ENCODE data around the gene C1S.
A peak's percentile ranks its signal among the peaks of the same experiment; 100 is the strongest.

The C1S gene

GRCh38 chr12:7089196-7089871 is 28.8 kb downstream of the C1S start:
- no peaks in the 10 kb centered on the region for H3K4me1 ChIP-seq (ENCODE audit: control insufficient read depth in 1 of 2, insufficient read depth in 2 of 2, low read length in 2 of 2)
- H3K79me1 ChIP-seq (ENCODE audit: low read length) = no peaks in the 10 kb centered on the region
- H3K4me3 ChIP-seq (ENCODE audit: low read depth, low read length) = no peak overlapping the region
- H3K9ac ChIP-seq (ENCODE audit: low read length) = no peak overlapping the region
- H2BK5ac ChIP-seq (ENCODE audit: low read depth, low read length, poor library complexity) = no peak overlapping the region
- H3K14ac ChIP-seq (ENCODE audit: low read length) = no peak overlapping the region
- H3K18ac ChIP-seq (ENCODE audit: low read length) = no peak overlapping the region
- H3K9me3 ChIP-seq (ENCODE audit: insufficient read depth, low read depth, low read length) = no peaks in the 10 kb centered on the region
- no peak overlapping the region for H3K4ac ChIP-seq (ENCODE audit: low read depth, low read length)
- WGBS (ENCODE audit: extremely low coverage, insufficient coverage, insufficient read length) = no CpG with 5 or more reads among the region's 11 CpGs
- no peak overlapping the region for H3K23ac ChIP-seq (ENCODE audit: low read length)
- H2BK120ac ChIP-seq (ENCODE audit: insufficient read depth, low read length, poor library complexity) = no peak overlapping the region
- H2AFZ ChIP-seq (ENCODE audit: insufficient read depth, low read length, poor library complexity) = no peak overlapping the region
- H4K91ac ChIP-seq (ENCODE audit: low read depth, low read length) = no peak overlapping the region
- no peak overlapping the region for H4K8ac ChIP-seq (ENCODE audit: low read depth, low read length)
- no peak overlapping the region for H4K12ac ChIP-seq (ENCODE audit: low read depth, low read length)
- no peak overlapping the region for H3K4me2 ChIP-seq (ENCODE audit: low read length)
- no peaks in the 10 kb centered on the region for H3K36me3 ChIP-seq (ENCODE audit: control insufficient read depth in 1 of 2, insufficient read depth in 2 of 2, low read length in 2 of 2)
- H3K27me3 ChIP-seq (ENCODE audit: insufficient read depth, low read length) = no peaks in the 10 kb centered on the region
- H3K27ac ChIP-seq (ENCODE audit: low read depth, low read length) = no peak overlapping the region
- DNase-seq = no peak
- no peaks in the 10 kb centered on the region for H3K79me2 ChIP-seq (ENCODE audit: control insufficient read depth, insufficient read depth, low read length, poor library complexity)
- H2AK5ac ChIP-seq (ENCODE audit: low read length) = no peak overlapping the region
- no peak overlapping the region for H2BK12ac ChIP-seq (ENCODE audit: low read length)

DNA sequence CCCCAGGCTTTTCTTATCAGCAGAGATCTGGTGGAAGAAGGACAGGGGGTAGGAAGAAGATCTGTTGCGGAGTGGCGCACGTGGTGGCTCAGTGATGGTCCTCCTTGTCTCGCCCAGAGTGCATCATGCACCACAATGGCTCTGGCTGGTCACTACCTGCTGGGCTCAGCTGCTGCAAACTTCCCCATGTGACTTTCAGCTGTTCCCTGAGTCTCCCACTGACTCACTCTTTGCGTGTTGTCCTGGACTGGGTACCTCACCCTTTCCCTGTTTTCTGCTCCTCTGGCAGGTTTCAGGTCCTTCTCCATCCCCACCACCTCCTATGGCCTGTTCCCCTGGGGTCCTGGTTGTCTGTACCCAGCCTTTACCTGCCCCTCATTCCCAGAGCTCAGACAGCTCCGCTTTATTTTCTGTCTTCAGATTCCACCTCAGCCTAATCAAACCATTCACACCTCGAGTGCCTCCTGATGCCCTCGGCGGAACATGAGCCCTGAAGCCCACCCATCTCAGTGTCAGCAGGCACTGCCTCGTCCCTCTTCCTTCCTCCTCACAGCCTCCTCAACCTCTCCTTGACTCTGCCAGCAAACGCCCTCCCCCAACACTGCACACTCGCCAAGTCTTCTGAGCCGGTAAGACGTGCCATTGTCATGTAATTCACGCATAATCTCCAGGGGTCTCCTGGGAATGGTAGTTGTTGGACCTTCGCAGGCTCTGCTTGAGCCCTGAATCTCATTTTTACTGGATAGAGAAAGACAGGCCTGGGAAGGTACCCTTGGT is 29.9 kb downstream of the C1S start:
- Histone ChIP-seq H3K4me2 (ENCODE audit: low read length) (no peak overlapping the region), H3K18ac (ENCODE audit: low read length) (no peak overlapping the region), H2BK120ac (ENCODE audit: insufficient read depth, low read length, poor library complexity) (no peak overlapping the region), H3K9ac (ENCODE audit: low read length) (no peak overlapping the region), H4K12ac (ENCODE audit: low read depth, low read length) (no peak overlapping the region), H4K8ac (ENCODE audit: low read depth, low read length) (no peak overlapping the region), H3K4me3 (ENCODE audit: low read depth, low read length) (peak overlapping the region; percentile 36), H3K79me2 (ENCODE audit: control insufficient read depth, insufficient read depth, low read length, poor library complexity) (no peaks in the 10 kb centered on the region), H2BK5ac (ENCODE audit: low read depth, low read length, poor library complexity) (no peak overlapping the region), H2AFZ (ENCODE audit: insufficient read depth, low read length, poor library complexity) (no peak overlapping the region), H3K14ac (ENCODE audit: low read length) (no peak overlapping the region), H2BK12ac (ENCODE audit: low read length) (no peak overlapping the region), H2AK5ac (ENCODE audit: low read length) (no peak overlapping the region), H3K27me3 (ENCODE audit: insufficient read depth, low read length) (no peaks in the 10 kb centered on the region), H3K4me1 (ENCODE audit: control insufficient read depth in 1 of 2, insufficient read depth in 2 of 2, low read length in 2 of 2) (no peaks in the 10 kb centered on the region), H3K23ac (ENCODE audit: low read length) (no peak overlapping the region), H3K79me1 (ENCODE audit: low read length) (no peaks in the 10 kb centered on the region), H3K27ac (ENCODE audit: low read depth, low read length) (no peak overlapping the region), H3K4ac (ENCODE audit: low read depth, low read length) (no peak overlapping the region), H3K36me3 (ENCODE audit: control insufficient read depth in 1 of 2, insufficient read depth in 2 of 2, low read length in 2 of 2) (no peaks in the 10 kb centered on the region), H3K9me3 (ENCODE audit: insufficient read depth, low read depth, low read length) (no peaks in the 10 kb centered on the region), H4K91ac (ENCODE audit: low read depth, low read length) (no peak overlapping the region)
- no peak for DNase-seq
- WGBS (ENCODE audit: extremely low coverage, insufficient coverage, insufficient read length) = no CpG with 5 or more reads among the region's 16 CpGs

DNA sequence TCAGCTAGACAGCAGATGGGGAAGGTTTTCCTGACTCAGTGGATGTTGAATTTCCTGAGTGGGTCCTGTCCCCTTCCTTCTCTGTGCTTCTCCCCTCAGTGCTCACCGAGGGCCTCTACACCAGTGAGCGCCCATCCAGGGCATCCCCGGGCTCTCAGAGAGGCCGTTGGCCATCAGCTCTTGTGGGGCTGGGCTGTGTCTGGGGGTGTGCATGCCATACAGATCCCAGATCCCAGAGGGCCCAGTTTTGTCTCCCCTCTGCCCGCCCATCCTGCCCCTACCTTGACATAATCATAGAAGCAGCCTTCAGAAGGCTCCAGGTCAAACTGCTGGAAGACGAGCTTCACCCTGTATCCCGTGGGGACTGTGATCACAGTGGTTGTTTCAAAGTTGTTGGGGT is 30.7 kb downstream of the C1S start:
- no peak for DNase-seq
- no peak overlapping the region for H4K91ac ChIP-seq (ENCODE audit: low read depth, low read length)
- H2BK12ac ChIP-seq (ENCODE audit: low read length) = no peak overlapping the region
- no CpG with 5 or more reads among the region's 7 CpGs for WGBS (ENCODE audit: extremely low coverage, insufficient coverage, insufficient read length)
- H3K36me3 ChIP-seq (ENCODE audit: control insufficient read depth in 1 of 2, insufficient read depth in 2 of 2, low read length in 2 of 2) = no peaks in the 10 kb centered on the region
- no peaks in the 10 kb centered on the region for H3K79me1 ChIP-seq (ENCODE audit: low read length)
- no peak overlapping the region for H3K9ac ChIP-seq (ENCODE audit: low read length)
- H3K18ac ChIP-seq (ENCODE audit: low read length) = no peak overlapping the region
- H4K8ac ChIP-seq (ENCODE audit: low read depth, low read length) = no peak overlapping the region
- H3K9me3 ChIP-seq (ENCODE audit: insufficient read depth, low read depth, low read length) = no peaks in the 10 kb centered on the region
- H3K4ac ChIP-seq (ENCODE audit: low read depth, low read length) = no peak overlapping the region
- H3K23ac ChIP-seq (ENCODE audit: low read length) = no peak overlapping the region
- no peak overlapping the region for H4K12ac ChIP-seq (ENCODE audit: low read depth, low read length)
- no peak overlapping the region for H3K4me3 ChIP-seq (ENCODE audit: low read depth, low read length)
- H3K27ac ChIP-seq (ENCODE audit: low read depth, low read length) = no peak overlapping the region
- no peaks in the 10 kb centered on the region for H3K79me2 ChIP-seq (ENCODE audit: control insufficient read depth, insufficient read depth, low read length, poor library complexity)
- no peaks in the 10 kb centered on the region for H3K4me1 ChIP-seq (ENCODE audit: control insufficient read depth in 1 of 2, insufficient read depth in 2 of 2, low read length in 2 of 2)
- no peak overlapping the region for H2BK5ac ChIP-seq (ENCODE audit: low read depth, low read length, poor library complexity)
- no peak overlapping the region for H2AFZ ChIP-seq (ENCODE audit: insufficient read depth, low read length, poor library complexity)
- H2BK120ac ChIP-seq (ENCODE audit: insufficient read depth, low read length, poor library complexity) = no peak overlapping the region
- H3K27me3 ChIP-seq (ENCODE audit: insufficient read depth, low read length) = no peaks in the 10 kb centered on the region
- H3K14ac ChIP-seq (ENCODE audit: low read length) = no peak overlapping the region
- no peak overlapping the region for H3K4me2 ChIP-seq (ENCODE audit: low read length)
- no peak overlapping the region for H2AK5ac ChIP-seq (ENCODE audit: low read length)

DNA sequence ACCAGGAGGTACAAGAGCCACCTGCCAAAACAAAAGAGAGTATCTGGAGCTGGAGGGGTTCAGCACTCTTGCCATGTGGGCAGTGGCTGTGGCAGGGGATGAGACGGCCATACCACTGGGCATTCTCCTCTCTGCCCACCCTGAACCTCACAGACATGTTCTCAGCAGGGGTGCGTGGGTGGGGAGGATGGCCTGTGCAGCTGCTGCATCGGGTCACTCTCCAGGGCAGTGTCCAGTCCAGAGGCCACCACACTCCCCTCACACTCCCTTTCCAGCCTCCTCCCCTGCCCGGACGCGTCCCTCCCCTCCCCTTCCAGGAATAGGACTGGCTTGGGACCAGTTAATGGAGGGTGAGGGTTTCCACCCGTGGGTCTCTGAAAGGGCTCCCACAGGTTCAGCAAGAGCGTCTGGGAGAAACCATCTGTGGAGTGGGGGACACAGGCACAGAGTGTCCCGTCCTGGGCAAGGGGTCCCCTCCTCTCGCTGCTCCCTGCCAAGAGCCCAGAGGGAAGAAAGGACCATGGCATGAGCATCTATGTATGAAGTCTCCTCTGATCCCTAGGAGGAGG is 31.2 kb downstream of the C1S start:
- Histone ChIP-seq H2BK5ac (ENCODE audit: low read depth, low read length, poor library complexity) (no peak overlapping the region), H3K4me1 (ENCODE audit: control insufficient read depth in 1 of 2, insufficient read depth in 2 of 2, low read length in 2 of 2) (no peaks in the 10 kb centered on the region), H3K79me2 (ENCODE audit: control insufficient read depth, insufficient read depth, low read length, poor library complexity) (no peaks in the 10 kb centered on the region), H3K4me3 (ENCODE audit: low read depth, low read length) (no peak overlapping the region), H3K9ac (ENCODE audit: low read length) (no peak overlapping the region), H2BK120ac (ENCODE audit: insufficient read depth, low read length, poor library complexity) (no peak overlapping the region), H3K27ac (ENCODE audit: low read depth, low read length) (no peak overlapping the region), H4K8ac (ENCODE audit: low read depth, low read length) (no peak overlapping the region), H3K23ac (ENCODE audit: low read length) (no peak overlapping the region), H3K14ac (ENCODE audit: low read length) (no peak overlapping the region), H2AFZ (ENCODE audit: insufficient read depth, low read length, poor library complexity) (no peak overlapping the region), H2BK12ac (ENCODE audit: low read length) (no peak overlapping the region), H2AK5ac (ENCODE audit: low read length) (no peak overlapping the region), H3K36me3 (ENCODE audit: control insufficient read depth in 1 of 2, insufficient read depth in 2 of 2, low read length in 2 of 2) (no peaks in the 10 kb centered on the region), H3K9me3 (ENCODE audit: insufficient read depth, low read depth, low read length) (no peaks in the 10 kb centered on the region), H3K4ac (ENCODE audit: low read depth, low read length) (no peak overlapping the region), H4K12ac (ENCODE audit: low read depth, low read length) (no peak overlapping the region), H3K27me3 (ENCODE audit: insufficient read depth, low read length) (no peaks in the 10 kb centered on the region), H3K4me2 (ENCODE audit: low read length) (no peak overlapping the region), H3K79me1 (ENCODE audit: low read length) (no peaks in the 10 kb centered on the region), H3K18ac (ENCODE audit: low read length) (no peak overlapping the region), H4K91ac (ENCODE audit: low read depth, low read length) (no peak overlapping the region)
- no CpG with 5 or more reads among the region's 10 CpGs for WGBS (ENCODE audit: extremely low coverage, insufficient coverage, insufficient read length)
- no peak for DNase-seq
